Measurements from ENCODE around the gene PLAAT3.
"Not testable (repeated sequence)": the region's sequence is repeated elsewhere in the genome, so short reads cannot be mapped to it uniquely, and the experiment has no call there.

PLAAT3 gene

GRCh38 chr11:63639199-63639832 is 25.1 kb upstream of the PLAAT3 start:
- H3K9ac ChIP-seq (ENCODE audit: low read depth, low read length) = no peak overlapping the region
- H3K4me3 ChIP-seq (ENCODE audit: low read depth in 1 of 2, low read length in 2 of 2) = no peak overlapping the region
- no peak overlapping the region for H3K27ac ChIP-seq (ENCODE audit: low read length)
- DNase-seq = no peak
- H3K36me3 ChIP-seq (ENCODE audit: insufficient read depth, low read length) = peaks cover 89% of the 10 kb centered on the region
- ATAC-seq (ENCODE audit: insufficient read depth, low read depth) = no peak
- TF ChIP-seq CTCF (IDR thresholded peaks at IDR 0.05; ENCODE audit: borderline replicate concordance, extremely low read depth, low read length, poor library complexity, severe bottlenecking) (peak; percentile 59), EZH2 (IDR thresholded peaks at IDR 0.05; ENCODE audit: borderline replicate concordance, low read depth, low read length, severe bottlenecking) (no peak)
- H3K79me2 ChIP-seq (ENCODE audit: insufficient read depth, low read length) = no peaks in the 10 kb centered on the region
- no peak overlapping the region for H3K4me2 ChIP-seq (ENCODE audit: insufficient read depth, low read length)
- H3K4me1 ChIP-seq (ENCODE audit: insufficient read depth, low read length) = no peaks in the 10 kb centered on the region
- no peak overlapping the region for H2AFZ ChIP-seq (ENCODE audit: low read depth, low read length)
- H4K20me1 ChIP-seq (ENCODE audit: insufficient read depth, low read length) = peaks cover 2% of the 10 kb centered on the region; the same call in 1 of the 2 replicates
- H3K9me3 ChIP-seq (ENCODE audit: insufficient read depth, low read length, severe bottlenecking) = no peaks in the 10 kb centered on the region
- H3K27me3 ChIP-seq (ENCODE audit: insufficient read depth, low read length, poor library complexity) = no peaks in the 10 kb centered on the region

GRCh38 chr11:63638436-63638835 is 24.2 kb upstream of the PLAAT3 start:
- H3K9me3 ChIP-seq (ENCODE audit: insufficient read depth, low read length, severe bottlenecking); H3K27ac ChIP-seq (ENCODE audit: low read length); H3K4me3 ChIP-seq (ENCODE audit: low read depth in 1 of 2, low read length in 2 of 2); H3K4me2 ChIP-seq (ENCODE audit: insufficient read depth, low read length); H3K79me2 ChIP-seq (ENCODE audit: insufficient read depth, low read length); H2AFZ ChIP-seq (ENCODE audit: low read depth, low read length); H3K27me3 ChIP-seq (ENCODE audit: insufficient read depth, low read length, poor library complexity); H4K20me1 ChIP-seq (ENCODE audit: insufficient read depth, low read length); H3K9ac ChIP-seq (ENCODE audit: low read depth, low read length); DNase-seq; H3K4me1 ChIP-seq (ENCODE audit: insufficient read depth, low read length); ATAC-seq (ENCODE audit: insufficient read depth, low read depth): not testable (repeated sequence)
- peaks cover 83% of the 10 kb centered on the region for H3K36me3 ChIP-seq (ENCODE audit: insufficient read depth, low read length)

GRCh38 chr11:63635762-63636465 is 21.7 kb upstream of the PLAAT3 start:
- Histone ChIP-seq H3K4me1 (ENCODE audit: insufficient read depth, low read length) (no peaks in the 10 kb centered on the region), H3K27ac (ENCODE audit: low read length) (no peak overlapping the region), H3K4me2 (ENCODE audit: insufficient read depth, low read length) (no peak overlapping the region), H3K27me3 (ENCODE audit: insufficient read depth, low read length, poor library complexity) (no peaks in the 10 kb centered on the region), H3K36me3 (ENCODE audit: insufficient read depth, low read length) (peaks cover 82% of the 10 kb centered on the region), H2AFZ (ENCODE audit: low read depth, low read length) (no peak overlapping the region), H3K9ac (ENCODE audit: low read depth, low read length) (no peak overlapping the region), H3K4me3 (ENCODE audit: low read depth in 1 of 2, low read length in 2 of 2) (no peak overlapping the region), H3K79me2 (ENCODE audit: insufficient read depth, low read length) (no peaks in the 10 kb centered on the region), H3K9me3 (ENCODE audit: insufficient read depth, low read length, severe bottlenecking) (no peaks in the 10 kb centered on the region), H4K20me1 (ENCODE audit: insufficient read depth, low read length) (0 out of 2 replicates have a peak, but pooled peaks cover 3% of the 10 kb centered on the region)
- peak; percentile 75 for ATAC-seq (ENCODE audit: insufficient read depth, low read depth)
- peak; percentile 68 for DNase-seq
- no peak for TF ChIP-seq EZH2 (IDR thresholded peaks at IDR 0.05; ENCODE audit: borderline replicate concordance, low read depth, low read length, severe bottlenecking)
- TF ChIP-seq CTCF (IDR thresholded peaks at IDR 0.05; ENCODE audit: borderline replicate concordance, extremely low read depth, low read length, poor library complexity, severe bottlenecking) = peak; percentile 83

GRCh38 chr11:63629426-63629825 is 15.2 kb upstream of the PLAAT3 start:
- Histone ChIP-seq H3K27me3 (ENCODE audit: insufficient read depth, low read length, poor library complexity) (no peaks in the 10 kb centered on the region), H3K9ac (ENCODE audit: low read depth, low read length) (no peak overlapping the region), H3K4me3 (ENCODE audit: low read depth in 1 of 2, low read length in 2 of 2) (no peak overlapping the region), H4K20me1 (ENCODE audit: insufficient read depth, low read length) (0 out of 2 replicates have a peak, but pooled peaks cover 5% of the 10 kb centered on the region), H3K4me2 (ENCODE audit: insufficient read depth, low read length) (no peak overlapping the region), H3K79me2 (ENCODE audit: insufficient read depth, low read length) (no peaks in the 10 kb centered on the region), H2AFZ (ENCODE audit: low read depth, low read length) (no peak overlapping the region), H3K36me3 (ENCODE audit: insufficient read depth, low read length) (peaks cover 58% of the 10 kb centered on the region), H3K9me3 (ENCODE audit: insufficient read depth, low read length, severe bottlenecking) (no peaks in the 10 kb centered on the region), H3K4me1 (ENCODE audit: insufficient read depth, low read length) (no peaks in the 10 kb centered on the region), H3K27ac (ENCODE audit: low read length) (no peak overlapping the region)
- 0 out of 3 replicates have a peak, but pooled peaks have one; percentile 39 for ATAC-seq (ENCODE audit: insufficient read depth, low read depth)
- no peak for TF ChIP-seq CTCF (IDR thresholded peaks at IDR 0.05; ENCODE audit: borderline replicate concordance, extremely low read depth, low read length, poor library complexity, severe bottlenecking)
- TF ChIP-seq EZH2 (IDR thresholded peaks at IDR 0.05; ENCODE audit: borderline replicate concordance, low read depth, low read length, severe bottlenecking) = no peak
- DNase-seq = no peak
